ENCODE results near the gene SMIM11.

The SMIM11 gene

DNA sequence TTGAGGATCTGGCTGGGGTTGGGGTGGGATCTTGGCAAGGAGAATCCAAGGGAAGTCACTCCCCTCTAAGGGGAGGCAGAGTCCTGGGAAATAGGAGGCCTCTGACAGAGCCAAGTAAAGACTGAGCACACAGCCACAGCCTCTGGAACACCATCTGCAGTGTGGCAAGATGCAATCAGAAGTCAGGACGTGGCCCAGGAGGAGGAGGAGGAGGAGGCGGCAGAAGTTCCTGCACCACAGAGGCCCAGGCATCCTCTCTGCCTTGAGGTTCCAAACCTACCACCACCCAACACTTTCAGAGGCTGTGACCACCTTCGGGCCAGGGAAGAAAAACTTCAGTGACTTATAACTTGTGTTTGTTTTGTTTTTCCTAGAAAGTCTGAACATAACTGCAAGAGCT is 35.2 kb upstream of the SMIM11 start:
- Histone ChIP-seq H3K9ac (no peak overlapping the region), H3K27ac (no peak overlapping the region), H3K4me2 (ENCODE audit: low read length) (no peak overlapping the region), H2AFZ (no peak overlapping the region), H3K9me3 (ENCODE audit: control insufficient read depth, low read length) (no peaks in the 10 kb centered on the region), H3K4me3 (ENCODE audit: low read depth, low read length) (no peak overlapping the region), H3K36me3 (ENCODE audit: control insufficient read depth, insufficient read depth, low read length) (no peaks in the 10 kb centered on the region), H3K4me1 (peaks cover 4% of the 10 kb centered on the region), H3K27me3 (ENCODE audit: control insufficient read depth, insufficient read depth, low read length) (no peaks in the 10 kb centered on the region), H3K79me2 (no peaks in the 10 kb centered on the region)
- TF ChIP-seq, protein P1, sequence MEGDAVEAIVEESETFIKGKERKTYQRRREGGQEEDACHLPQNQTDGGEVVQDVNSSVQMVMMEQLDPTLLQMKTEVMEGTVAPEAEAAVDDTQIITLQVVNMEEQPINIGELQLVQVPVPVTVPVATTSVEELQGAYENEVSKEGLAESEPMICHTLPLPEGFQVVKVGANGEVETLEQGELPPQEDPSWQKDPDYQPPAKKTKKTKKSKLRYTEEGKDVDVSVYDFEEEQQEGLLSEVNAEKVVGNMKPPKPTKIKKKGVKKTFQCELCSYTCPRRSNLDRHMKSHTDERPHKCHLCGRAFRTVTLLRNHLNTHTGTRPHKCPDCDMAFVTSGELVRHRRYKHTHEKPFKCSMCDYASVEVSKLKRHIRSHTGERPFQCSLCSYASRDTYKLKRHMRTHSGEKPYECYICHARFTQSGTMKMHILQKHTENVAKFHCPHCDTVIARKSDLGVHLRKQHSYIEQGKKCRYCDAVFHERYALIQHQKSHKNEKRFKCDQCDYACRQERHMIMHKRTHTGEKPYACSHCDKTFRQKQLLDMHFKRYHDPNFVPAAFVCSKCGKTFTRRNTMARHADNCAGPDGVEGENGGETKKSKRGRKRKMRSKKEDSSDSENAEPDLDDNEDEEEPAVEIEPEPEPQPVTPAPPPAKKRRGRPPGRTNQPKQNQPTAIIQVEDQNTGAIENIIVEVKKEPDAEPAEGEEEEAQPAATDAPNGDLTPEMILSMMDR (IDR thresholded peaks at IDR 0.05), result no peak

DNA sequence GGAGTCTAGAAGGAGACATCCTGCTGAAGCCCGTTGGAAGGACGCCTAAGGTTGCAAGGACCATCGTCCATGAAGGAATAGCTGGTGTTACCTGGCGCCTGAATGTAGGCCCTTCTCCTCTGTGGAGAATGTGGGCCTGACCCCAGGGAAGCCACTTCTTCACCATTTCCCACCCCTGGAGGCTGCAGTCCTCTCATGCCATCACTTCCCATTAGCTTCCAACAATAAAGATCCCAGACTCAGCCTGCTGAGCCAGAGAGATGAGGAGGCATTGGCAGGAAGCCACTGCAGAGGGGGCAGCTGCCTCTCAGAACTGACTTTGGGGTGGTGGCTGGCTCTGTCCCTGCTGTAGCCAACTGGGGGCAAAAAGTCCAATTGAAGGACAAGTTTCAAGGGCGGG is 32.8 kb upstream of the SMIM11 start:
- no peak overlapping the region for H3K9ac ChIP-seq
- H3K9me3 ChIP-seq (ENCODE audit: control insufficient read depth, low read length), result no peaks in the 10 kb centered on the region
- H3K79me2 ChIP-seq, result no peaks in the 10 kb centered on the region
- no peak overlapping the region for H3K4me2 ChIP-seq (ENCODE audit: low read length)
- no peaks in the 10 kb centered on the region for H3K36me3 ChIP-seq (ENCODE audit: control insufficient read depth, insufficient read depth, low read length)
- no peak overlapping the region for H3K4me3 ChIP-seq (ENCODE audit: low read depth, low read length)
- H2AFZ ChIP-seq, result no peak overlapping the region
- no peaks in the 10 kb centered on the region for H3K4me1 ChIP-seq
- H3K27ac ChIP-seq, result no peak overlapping the region
- TF ChIP-seq, protein P1 (IDR thresholded peaks at IDR 0.05), result no peak
- no peaks in the 10 kb centered on the region for H3K27me3 ChIP-seq (ENCODE audit: control insufficient read depth, insufficient read depth, low read length)

DNA sequence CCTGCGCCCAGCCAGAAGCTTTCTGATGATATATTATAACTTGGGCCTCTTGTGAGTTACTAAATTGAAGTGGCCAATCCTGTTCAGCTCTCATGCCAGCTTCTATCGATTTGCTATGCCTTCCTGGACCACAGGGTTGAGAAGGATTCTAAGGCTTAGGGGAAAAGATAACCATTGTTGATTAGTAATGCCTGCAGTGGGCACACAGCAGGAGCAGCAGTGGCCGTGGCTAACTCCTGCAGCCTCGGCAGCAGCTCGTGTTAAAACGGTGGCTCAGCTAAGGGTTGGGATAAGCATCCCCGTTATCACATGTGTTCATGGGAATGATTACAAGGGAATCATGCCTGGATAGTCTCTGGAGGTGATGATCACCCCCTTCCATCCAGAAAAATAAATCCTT is 32.0 kb upstream of the SMIM11 start:
- Histone ChIP-seq H3K9ac (no peak overlapping the region), H3K36me3 (ENCODE audit: control insufficient read depth, insufficient read depth, low read length) (no peaks in the 10 kb centered on the region), H2AFZ (no peak overlapping the region), H3K9me3 (ENCODE audit: control insufficient read depth, low read length) (no peaks in the 10 kb centered on the region), H3K4me3 (ENCODE audit: low read depth, low read length) (no peak overlapping the region), H3K79me2 (no peaks in the 10 kb centered on the region), H3K4me2 (ENCODE audit: low read length) (no peak overlapping the region), H3K4me1 (no peaks in the 10 kb centered on the region), H3K27ac (no peak overlapping the region), H3K27me3 (ENCODE audit: control insufficient read depth, insufficient read depth, low read length) (no peaks in the 10 kb centered on the region)
- TF ChIP-seq, protein P1 (IDR thresholded peaks at IDR 0.05), result no peak

DNA sequence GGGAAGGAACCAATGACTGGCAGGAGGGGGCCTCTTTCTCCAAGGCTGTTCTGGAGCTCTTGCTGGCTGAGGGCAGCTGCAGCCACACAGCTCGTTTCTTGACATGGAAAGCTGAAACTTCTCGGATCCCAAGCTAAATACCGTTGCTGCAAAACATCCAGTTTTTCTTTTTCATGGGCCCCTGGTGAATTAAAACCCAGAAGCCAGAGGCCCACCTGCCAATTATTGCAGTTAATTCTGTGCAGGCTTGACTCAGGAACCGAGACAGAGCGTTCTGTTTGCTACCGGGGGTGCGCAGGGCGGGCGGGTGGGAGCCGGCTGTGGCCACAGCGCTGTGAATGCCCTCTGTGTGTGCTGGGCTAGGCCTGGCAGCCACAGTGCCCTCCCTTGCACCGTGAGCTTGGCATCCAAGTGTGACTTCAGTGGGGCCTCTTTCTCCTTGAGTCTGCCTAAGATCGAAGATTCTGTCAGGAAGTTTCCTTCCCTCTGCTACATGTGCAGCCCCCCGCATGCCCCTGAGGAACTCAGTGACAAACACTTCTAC is 31.4 kb upstream of the SMIM11 start:
- H3K9ac ChIP-seq, result no peak overlapping the region
- H3K4me2 ChIP-seq (ENCODE audit: low read length), result no peak overlapping the region
- H3K4me3 ChIP-seq (ENCODE audit: low read depth, low read length), result no peak overlapping the region
- H3K4me1 ChIP-seq, result no peaks in the 10 kb centered on the region
- no peak overlapping the region for H2AFZ ChIP-seq
- TF ChIP-seq, protein P1 (IDR thresholded peaks at IDR 0.05), result no peak
- H3K27ac ChIP-seq, result no peak overlapping the region
- H3K36me3 ChIP-seq (ENCODE audit: control insufficient read depth, insufficient read depth, low read length), result no peaks in the 10 kb centered on the region
- no peaks in the 10 kb centered on the region for H3K9me3 ChIP-seq (ENCODE audit: control insufficient read depth, low read length)
- H3K79me2 ChIP-seq, result no peaks in the 10 kb centered on the region
- H3K27me3 ChIP-seq (ENCODE audit: control insufficient read depth, insufficient read depth, low read length), result no peaks in the 10 kb centered on the region

DNA sequence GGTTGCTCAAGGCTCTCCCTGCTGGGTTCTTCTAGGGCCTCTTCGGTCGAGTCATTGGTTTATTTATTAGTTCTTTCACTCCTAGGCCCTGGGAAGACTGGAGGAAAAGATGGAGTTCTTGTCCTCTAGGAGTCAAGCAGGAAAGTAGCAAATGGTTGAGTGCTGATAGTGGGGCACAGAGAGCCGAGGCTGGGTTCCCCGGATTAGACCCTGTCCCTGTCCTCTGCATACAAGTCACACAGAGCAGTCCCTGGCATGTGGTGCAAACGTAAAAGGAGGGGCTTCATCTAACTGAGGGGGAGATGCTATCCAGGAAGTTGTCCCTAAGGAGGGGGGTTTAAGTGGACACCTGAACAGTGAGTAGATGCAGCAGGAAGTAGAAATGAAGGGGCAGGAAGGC is 30.7 kb upstream of the SMIM11 start:
- H3K27me3 ChIP-seq (ENCODE audit: control insufficient read depth, insufficient read depth, low read length), result no peaks in the 10 kb centered on the region
- H3K36me3 ChIP-seq (ENCODE audit: control insufficient read depth, insufficient read depth, low read length), result no peaks in the 10 kb centered on the region
- H3K4me1 ChIP-seq, result no peaks in the 10 kb centered on the region
- H3K27ac ChIP-seq, result no peak overlapping the region
- no peaks in the 10 kb centered on the region for H3K79me2 ChIP-seq
- TF ChIP-seq, protein P1 (IDR thresholded peaks at IDR 0.05), result no peak
- no peak overlapping the region for H2AFZ ChIP-seq
- no peak overlapping the region for H3K4me3 ChIP-seq (ENCODE audit: low read depth, low read length)
- no peak overlapping the region for H3K4me2 ChIP-seq (ENCODE audit: low read length)
- H3K9ac ChIP-seq, result no peak overlapping the region
- H3K9me3 ChIP-seq (ENCODE audit: control insufficient read depth, low read length), result no peaks in the 10 kb centered on the region

Data from parathyroid adenoma (tissue), 2 donors.